GM18498 (cell line): ENCODE data around the gene MRPL42.
A peak's percentile ranks its signal among the peaks of the same experiment; 100 is the strongest.
"Not testable (repeated sequence)": the region's sequence is repeated elsewhere in the genome, so short reads cannot be mapped to it uniquely, and the experiment has no call there.

ENCODE experiments used
- ATAC-seq: cut with Tn5 transposase; IDR thresholded peaks from one replicate; pipeline ENCODE4 v1.9.1; 2021; ENCODE audit warnings: mild to moderate bottlenecking, moderate library complexity; ENCODE audit not compliant: unreplicated experiment

MRPL42 gene

GRCh38 chr12:93443576-93443975 lies 23.7 kb upstream of the MRPL42 start:
- ATAC-seq, result no peak

GRCh38 chr12:93447555-93448290 lies 19.6 kb upstream of the MRPL42 start:
- no peak for ATAC-seq

GRCh38 chr12:93448796-93449195 lies 18.5 kb upstream of the MRPL42 start:
- no peak for ATAC-seq

- no peak for ATAC-seq
Measured at GRCh38 chr12:93449277-93449676, 18.0 kb upstream of the MRPL42 start.

GRCh38 chr12:93451423-93452158 lies 15.7 kb upstream of the MRPL42 start:
- ATAC-seq, result no peak

GRCh38 chr12:93453633-93454032 lies 13.7 kb upstream of the MRPL42 start:
- ATAC-seq, result no peak

GRCh38 chr12:93456077-93456476 lies 11.2 kb upstream of the MRPL42 start:
- no peak for ATAC-seq

- no peak for ATAC-seq
Measured at GRCh38 chr12:93459097-93459496, 8.2 kb upstream of the MRPL42 start.

GRCh38 chr12:93460003-93460402 lies 7.3 kb upstream of the MRPL42 start:
- no peak for ATAC-seq

GRCh38 chr12:93460902-93461301 lies 6.4 kb upstream of the MRPL42 start:
- no peak for ATAC-seq

- ATAC-seq, result no peak
Measured at GRCh38 chr12:93461503-93461902, 5.8 kb upstream of the MRPL42 start.

GRCh38 chr12:93465841-93466240 lies 1.5 kb upstream of the MRPL42 start:
- ATAC-seq, result no peak

GRCh38 chr12:93466625-93467350 lies 526 bp upstream of the MRPL42 start:
- ATAC-seq, result peak; percentile 11

GRCh38 chr12:93468008-93468371 lies 676 bp downstream of the MRPL42 start:
- ATAC-seq, result peak; percentile 34

- ATAC-seq, result no peak
Measured at GRCh38 chr12:93469386-93469785, 2.1 kb downstream of the MRPL42 start.

GRCh38 chr12:93476555-93476954 lies 9.2 kb downstream of the MRPL42 start:
- no peak for ATAC-seq

GRCh38 chr12:93482721-93483120 lies 15.4 kb downstream of the MRPL42 start:
- ATAC-seq, result no peak

- no peak for ATAC-seq
Measured at GRCh38 chr12:93483151-93483807, 16.0 kb downstream of the MRPL42 start.

GRCh38 chr12:93484315-93484981 lies 17.1 kb downstream of the MRPL42 start:
- ATAC-seq, result no peak

GRCh38 chr12:93492808-93493207 lies 25.5 kb downstream of the MRPL42 start:
- ATAC-seq, result not testable (repeated sequence)

- ATAC-seq, result no peak
Measured at GRCh38 chr12:93494096-93494495, 26.8 kb downstream of the MRPL42 start.
